H9 (cell line): ENCODE results near the gene RBMS3. TPM values are rescaled to one million over a fixed set of nuclear protein-coding genes. Genes with fewer than 3 reads are reported as not detected.

Experiments used
- DNase-seq: peaks from one replicate; pipeline ENCODE4 v3.0.0-alpha.2; 2017
- H2AFZ ChIP-seq: one replicate; pipeline ENCODE4 v1.6.1; 2013; ENCODE audit warnings: mild to moderate bottlenecking, low read length, control low read depth, moderate library complexity
- H2AK5ac ChIP-seq: 2 replicates; pipeline ENCODE4 v1.6.1; 2013; ENCODE audit warnings: low read length, control low read depth, mixed read lengths; ENCODE audit not compliant: insufficient read length
- H2BK120ac ChIP-seq: one replicate; pipeline ENCODE4 v1.6.1; 2013; ENCODE audit warnings: low read depth, mild to moderate bottlenecking, low read length, control low read depth, inconsistent platforms; ENCODE audit not compliant: poor library complexity, severe bottlenecking
- H2BK12ac ChIP-seq: 2 replicates; pipeline ENCODE4 v1.6.1; 2013; ENCODE audit warnings: low read length, control low read depth, mixed read lengths, low read depth; ENCODE audit not compliant: insufficient read length
- H2BK15ac ChIP-seq: 2 replicates; pipeline ENCODE4 v1.6.1; 2013; ENCODE audit warnings: low read depth, low read length, control low read depth
- H2BK20ac ChIP-seq: one replicate; pipeline ENCODE4 v1.6.1; 2013; ENCODE audit warnings: low read depth, mild to moderate bottlenecking, low read length, control low read depth, inconsistent platforms; ENCODE audit not compliant: poor library complexity, severe bottlenecking
- H2BK5ac ChIP-seq: 2 replicates; pipeline ENCODE4 v1.6.1; 2013; ENCODE audit warnings: low read length, control low read depth, mixed read lengths; ENCODE audit not compliant: insufficient read length
- H3K14ac ChIP-seq: 2 replicates; pipeline ENCODE4 v1.6.1; 2013; ENCODE audit warnings: low read length, control low read depth; ENCODE audit not compliant: insufficient read depth
- H3K18ac ChIP-seq: 2 replicates; pipeline ENCODE4 v1.6.1; 2013; ENCODE audit warnings: low read depth, mild to moderate bottlenecking, mixed read lengths, low read length, control low read depth; ENCODE audit not compliant: insufficient read length
- H3K23ac ChIP-seq: 2 replicates; pipeline ENCODE4 v1.6.1; 2013; ENCODE audit warnings: low read length, control low read depth, mixed read lengths, low read depth; ENCODE audit not compliant: insufficient read length
- H3K23me2 ChIP-seq: 2 replicates; pipeline ENCODE4 v1.6.1; 2013; ENCODE audit warnings: low read depth, mild to moderate bottlenecking, mixed read lengths, low read length, control low read depth; ENCODE audit not compliant: insufficient read length, poor library complexity, severe bottlenecking
- H3K27ac ChIP-seq: 2 replicates; pipeline ENCODE4 v1.5.1; 2013; ENCODE audit warnings: low read length, control low read depth, mixed read lengths, low read depth; ENCODE audit not compliant: insufficient read length
- H3K27me3 ChIP-seq: 2 replicates; pipeline ENCODE4 v1.6.1; 2013; ENCODE audit warnings: low read length, control low read depth, inconsistent platforms; ENCODE audit not compliant: insufficient read depth
- H3K4ac ChIP-seq: 2 replicates; pipeline ENCODE4 v1.6.1; 2013; ENCODE audit warnings: low read depth, mild to moderate bottlenecking, control low read depth, inconsistent platforms, low read length, moderate library complexity
- H3K4me1 ChIP-seq: 2 replicates; pipeline ENCODE4 v1.6.1; 2013; ENCODE audit warnings: low read length, control low read depth, inconsistent platforms; ENCODE audit not compliant: insufficient read depth
- H3K4me2 ChIP-seq: 2 replicates; pipeline ENCODE4 v1.6.1; 2013; ENCODE audit warnings: low read length, control low read depth, mixed read lengths; ENCODE audit not compliant: insufficient read length, insufficient read depth
- H3K56ac ChIP-seq: 2 replicates; pipeline ENCODE4 v1.6.1; 2013; ENCODE audit warnings: low read depth, mild to moderate bottlenecking, mixed read lengths, low read length, control low read depth; ENCODE audit not compliant: insufficient read length
- H3K79me1 ChIP-seq: 2 replicates; pipeline ENCODE4 v1.6.1; 2013; ENCODE audit warnings: low read depth, mild to moderate bottlenecking, moderate library complexity, low read length, control low read depth, inconsistent platforms; ENCODE audit not compliant: insufficient read depth, poor library complexity, severe bottlenecking
- H3K79me2 ChIP-seq: 2 replicates; pipeline ENCODE4 v1.6.1; 2013; ENCODE audit warnings: low read length, control low read depth, inconsistent platforms; ENCODE audit not compliant: insufficient read depth
- H3K9ac ChIP-seq: 2 replicates; pipeline ENCODE4 v1.6.1; 2013; ENCODE audit warnings: low read length, control low read depth, mixed read lengths; ENCODE audit not compliant: insufficient read length; ENCODE audit errors: extremely low read depth
- H3K9me3 ChIP-seq: one replicate; pipeline ENCODE4 v1.6.1; 2013; ENCODE audit warnings: low read depth, low read length, inconsistent platforms; ENCODE audit not compliant: control insufficient read depth
- H3T11ph ChIP-seq: one replicate; pipeline ENCODE4 v1.6.1; 2013; ENCODE audit warnings: mild to moderate bottlenecking, low read length, control low read depth, inconsistent platforms
- H4K20me1 ChIP-seq: one replicate; pipeline ENCODE4 v1.6.1; 2013; ENCODE audit not compliant: control insufficient read depth, insufficient read length, insufficient read depth
- H4K5ac ChIP-seq: 2 replicates; pipeline ENCODE4 v1.6.1; 2013; ENCODE audit warnings: low read depth, mild to moderate bottlenecking, mixed read lengths, low read length, control low read depth; ENCODE audit not compliant: insufficient read length
- H4K8ac ChIP-seq: replicated peaks from 2 replicates; pipeline ENCODE4 v1.6.1; 2013; ENCODE audit warnings: low read length, control low read depth, mixed read lengths, low read depth; ENCODE audit not compliant: insufficient read length
- H4K91ac ChIP-seq: 2 replicates; pipeline ENCODE4 v1.6.1; 2013; ENCODE audit warnings: low read depth, mild to moderate bottlenecking, moderate library complexity, mixed read lengths, low read length, control low read depth; ENCODE audit not compliant: insufficient read length
- H3K27ac Mint-ChIP-seq, 3 experiments: 2 replicates in 2 of 3; 3 replicates in 1 of 3; pipeline ENCODE4 v1.8.0; 2020 to 2021; ENCODE audit warnings: mixed read lengths in 3 of 3, mild to moderate bottlenecking in 1 of 3, moderate library complexity in 1 of 3
- H3K27me3 Mint-ChIP-seq: 2 replicates; pipeline ENCODE4 v1.8.0; 2021; ENCODE audit warnings: low read depth, mild to moderate bottlenecking, moderate library complexity, mixed read lengths
- H3K36me3 Mint-ChIP-seq, 3 experiments: 2 replicates in 2 of 3; 3 replicates in 1 of 3; pipeline ENCODE4 v1.8.0; 2020 to 2021; ENCODE audit warnings: low read depth in 3 of 3, mixed read lengths in 3 of 3; ENCODE audit not compliant: insufficient read depth in 1 of 3
- H3K4me1 Mint-ChIP-seq, 2 experiments: 2 replicates each; pipeline ENCODE4 v1.8.0; 2020; ENCODE audit warnings: mixed read lengths in 2 of 2
- H3K4me3 Mint-ChIP-seq, 2 experiments: 2 replicates in 1 of 2; 3 replicates in 1 of 2; pipeline ENCODE4 v1.8.0; 2020 to 2021; ENCODE audit warnings: mild to moderate bottlenecking in 2 of 2, mixed read lengths in 2 of 2, moderate library complexity in 1 of 2
- H3K9me3 Mint-ChIP-seq, 2 experiments: 2 replicates in 1 of 2; 3 replicates in 1 of 2; pipeline ENCODE4 v1.8.0; 2020; ENCODE audit warnings: mild to moderate bottlenecking in 2 of 2, mixed read lengths in 2 of 2, moderate library complexity in 1 of 2
- WGBS: extraction: QIAGEN DNeasy Blood & Tissue Kit; methylation state at CpG from one replicate; pipeline ENCODE4 v1.1.7; 2013; ENCODE audit warnings: missing lambda C conversion rate, low lambda C conversion rate, mixed read lengths; ENCODE audit not compliant: insufficient read length; ENCODE audit errors: extremely low coverage; 5-methylcytosine and 5-hydroxymethylcytosine counted together
- total RNA-seq: library from RNA; stranded (reverse); gene quantifications from 2 replicates; pipeline ENCODE4 v1.2.1, GENCODE V29; 2021
- TF ChIP-seq, protein P1 (sequence below): fragments of 200-600 bp; sonication (generic); conservative IDR thresholded peaks from 3 replicates; pipeline ENCODE4 v1.8.0; 2021; ENCODE audit warnings: antibody characterized with exemption, mild to moderate bottlenecking

The RBMS3 gene
- total RNA-seq, 1 experiment from 2014 or later, result 8.1 TPM

DNA sequence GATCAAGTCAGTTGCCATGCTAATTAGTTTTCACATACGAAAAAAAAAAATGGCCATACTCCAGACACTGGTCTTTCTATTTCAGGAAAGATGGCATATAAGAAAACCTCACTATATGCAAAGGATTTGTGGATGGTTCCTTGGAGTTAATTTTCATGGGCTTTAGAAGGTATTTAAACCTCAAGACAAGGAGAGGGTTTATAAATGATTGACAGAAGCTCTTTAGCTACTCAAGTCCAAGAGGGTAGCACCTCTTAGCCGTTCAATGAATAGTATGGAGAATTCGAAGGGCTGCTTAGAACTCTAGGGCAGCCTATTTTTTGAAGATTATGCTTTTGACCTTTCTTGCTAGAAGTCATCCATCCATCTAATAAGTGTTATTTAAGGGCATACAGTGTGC, 41.7 kb downstream of the RBMS3 start:
- H3K4me3 Mint-ChIP-seq, result no peak overlapping the region
- Histone ChIP-seq H3T11ph (no peak overlapping the region), H3K4me2 (no peak overlapping the region), H4K91ac (no peak overlapping the region), H3K14ac (no peak overlapping the region), H4K8ac (no peak overlapping the region), H3K9me3 (no peaks in the 10 kb centered on the region), H3K9ac (no peak overlapping the region), H3K23ac (peak overlapping the region; percentile 63), H2AK5ac (no peak overlapping the region), H2BK120ac (no peak overlapping the region), H3K18ac (no peak overlapping the region), H2BK20ac (no peak overlapping the region), H3K4ac (no peak overlapping the region), H2BK12ac (no peak overlapping the region), H3K79me2 (no peaks in the 10 kb centered on the region), H4K5ac (no peak overlapping the region), H3K27ac (no peak overlapping the region), H3K27me3 (no peaks in the 10 kb centered on the region), H4K20me1 (no peaks in the 10 kb centered on the region), H2AFZ (no peak overlapping the region), H3K23me2 (no peaks in the 10 kb centered on the region), H2BK15ac (no peak overlapping the region), H2BK5ac (no peak overlapping the region), H3K4me1 (no peaks in the 10 kb centered on the region), H3K79me1 (no peaks in the 10 kb centered on the region), H3K56ac (no peak overlapping the region)
- peaks cover 2 to 21% of the 10 kb centered on the region in 2 experiments; a peak in 3 of 4 replicates for H3K4me1 Mint-ChIP-seq
- no peaks in the 10 kb centered on the region for H3K27me3 Mint-ChIP-seq
- TF ChIP-seq, protein P1, sequence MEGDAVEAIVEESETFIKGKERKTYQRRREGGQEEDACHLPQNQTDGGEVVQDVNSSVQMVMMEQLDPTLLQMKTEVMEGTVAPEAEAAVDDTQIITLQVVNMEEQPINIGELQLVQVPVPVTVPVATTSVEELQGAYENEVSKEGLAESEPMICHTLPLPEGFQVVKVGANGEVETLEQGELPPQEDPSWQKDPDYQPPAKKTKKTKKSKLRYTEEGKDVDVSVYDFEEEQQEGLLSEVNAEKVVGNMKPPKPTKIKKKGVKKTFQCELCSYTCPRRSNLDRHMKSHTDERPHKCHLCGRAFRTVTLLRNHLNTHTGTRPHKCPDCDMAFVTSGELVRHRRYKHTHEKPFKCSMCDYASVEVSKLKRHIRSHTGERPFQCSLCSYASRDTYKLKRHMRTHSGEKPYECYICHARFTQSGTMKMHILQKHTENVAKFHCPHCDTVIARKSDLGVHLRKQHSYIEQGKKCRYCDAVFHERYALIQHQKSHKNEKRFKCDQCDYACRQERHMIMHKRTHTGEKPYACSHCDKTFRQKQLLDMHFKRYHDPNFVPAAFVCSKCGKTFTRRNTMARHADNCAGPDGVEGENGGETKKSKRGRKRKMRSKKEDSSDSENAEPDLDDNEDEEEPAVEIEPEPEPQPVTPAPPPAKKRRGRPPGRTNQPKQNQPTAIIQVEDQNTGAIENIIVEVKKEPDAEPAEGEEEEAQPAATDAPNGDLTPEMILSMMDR, result no peak
- H3K36me3 Mint-ChIP-seq, result no peaks in the 10 kb centered on the region
- H3K9me3 Mint-ChIP-seq, result no peaks in the 10 kb centered on the region; a peak in 1 of 5 replicates
- DNase-seq, result no peak
- H3K27ac Mint-ChIP-seq, result no peak overlapping the region
- WGBS, result no CpG with 5 or more reads among the region's 3 CpGs
